ENCODE data around the gene ERFL.
A peak's percentile ranks its signal among the peaks of the same experiment; 100 is the strongest.

The ERFL gene

GRCh38 chr19:41928221-41928683 is at the start of gene ERFL:
Gene ERFL, minus strand, starts transcription at chr19:41928449. Its CDS starts 15,530 bp downstream, at chr19:41912919.
- DNase-seq (ENCODE audit: low spot score) = no peak

- no peak for DNase-seq (ENCODE audit: low spot score)
Measured at GRCh38 chr19:41977916-41978315, 49.7 kb upstream of the ERFL start.

- no peak for DNase-seq (ENCODE audit: low spot score)
Measured at GRCh38 chr19:41974652-41975051, 46.4 kb upstream of the ERFL start.

- DNase-seq (ENCODE audit: low spot score) = no peak
Measured at GRCh38 chr19:41971363-41971762, 43.1 kb upstream of the ERFL start.

- DNase-seq (ENCODE audit: low spot score) = no peak
Measured at GRCh38 chr19:41969772-41970458, 41.7 kb upstream of the ERFL start.

- DNase-seq (ENCODE audit: low spot score) = no peak
Measured at GRCh38 chr19:41968751-41969595, 40.7 kb upstream of the ERFL start.

- no peak for DNase-seq (ENCODE audit: low spot score)
Measured at GRCh38 chr19:41967054-41967783, 39.0 kb upstream of the ERFL start.

GRCh38 chr19:41965106-41965505 is 36.9 kb upstream of the ERFL start:
- no peak for DNase-seq (ENCODE audit: low spot score)

GRCh38 chr19:41960973-41961372 is 32.7 kb upstream of the ERFL start:
- DNase-seq (ENCODE audit: low spot score) = no peak

- DNase-seq (ENCODE audit: low spot score) = peak; percentile 97
Measured at GRCh38 chr19:41959056-41960053, 31.1 kb upstream of the ERFL start, which contains the start of gene RABAC1. Gene RABAC1, minus strand, starts transcription at chr19:41959321. Its CDS starts 29 bp downstream, at chr19:41959292.

GRCh38 chr19:41958367-41959055 is 30.3 kb upstream of the ERFL start:
- DNase-seq (ENCODE audit: low spot score) = peak; percentile 82

GRCh38 chr19:41957838-41958366 is 29.7 kb upstream of the ERFL start:
- peak; percentile 93 for DNase-seq (ENCODE audit: low spot score)

- DNase-seq (ENCODE audit: low spot score) = no peak
Measured at GRCh38 chr19:41957161-41957837, 29.1 kb upstream of the ERFL start.

GRCh38 chr19:41956621-41957020 is 28.4 kb upstream of the ERFL start:
- no peak for DNase-seq (ENCODE audit: low spot score)

- DNase-seq (ENCODE audit: low spot score) = no peak
Measured at GRCh38 chr19:41955521-41955920, 27.3 kb upstream of the ERFL start.

- DNase-seq (ENCODE audit: low spot score) = peak; percentile 70
Measured at GRCh38 chr19:41951686-41952172, 23.5 kb upstream of the ERFL start.

- no peak for DNase-seq (ENCODE audit: low spot score)
Measured at GRCh38 chr19:41947091-41947490, 18.8 kb upstream of the ERFL start.

- DNase-seq (ENCODE audit: low spot score) = no peak
Measured at GRCh38 chr19:41945135-41945766, 17.0 kb upstream of the ERFL start.

GRCh38 chr19:41944336-41944735 is 16.1 kb upstream of the ERFL start:
- DNase-seq (ENCODE audit: low spot score) = no peak
